ENCODE results near the gene CRKL.

- TF ChIP-seq POLR2AphosphoS5 (IDR thresholded peaks at IDR 0.05; ENCODE audit: low read depth, low read length) (no peak), CTCF (IDR thresholded peaks at IDR 0.05 in 2 of 3, conservative IDR thresholded peaks at IDR 0.05 in 1 of 3; ENCODE audit: borderline replicate concordance in 1 of 3, insufficient read depth in 1 of 3, low read depth in 2 of 3, low read length in 2 of 3) (no peak), POLR2A (IDR thresholded peaks at IDR 0.05; ENCODE audit: borderline replicate concordance, extremely low read depth, insufficient read depth, insufficient read length) (no peak)
Observed at GRCh38 chr22:20937794-20938671, 20.8 kb downstream of the CRKL start.

Data from HCT116 (cell line).